Thymus (tissue), 11 donors: ENCODE results near the gene PLCG1. TPM values are rescaled to one million over a fixed set of nuclear protein-coding genes. Genes with fewer than 3 reads are reported as not detected.

ENCODE experiments used
- DNase-seq, 9 donors: peaks; one replicate each; pipeline ENCODE4 v3.0.0-alpha.2; 2013; ENCODE audit warnings: low spot score in 9 of 9, low read depth in 6 of 9, missing footprints in 1 of 9
- H3K27ac ChIP-seq, 2 donors: one replicate each; pipeline ENCODE4 v1.5.1; 2013; ENCODE audit warnings: control low read depth in 1 of 2, low read depth in 1 of 2, low read length in 1 of 2, mild to moderate bottlenecking in 1 of 2, moderate library complexity in 1 of 2
- H3K27me3 ChIP-seq, 2 donors: one replicate each; pipeline ENCODE4 v1.5.1; 2013; ENCODE audit warnings: low read length in 1 of 2; ENCODE audit not compliant: control insufficient read depth in 2 of 2, insufficient read depth in 1 of 2
- H3K36me3 ChIP-seq, 2 donors: one replicate each; pipeline ENCODE4 v1.5.1; 2013; ENCODE audit warnings: low read length in 1 of 2, mild to moderate bottlenecking in 1 of 2, moderate library complexity in 1 of 2; ENCODE audit not compliant: control insufficient read depth in 2 of 2, insufficient read depth in 2 of 2
- H3K4me1 ChIP-seq, 2 donors: one replicate each; pipeline ENCODE4 v1.5.1; 2013; ENCODE audit warnings: low read length in 2 of 2; ENCODE audit not compliant: control insufficient read depth in 2 of 2, insufficient read depth in 2 of 2
- H3K4me3 ChIP-seq, 2 donors: one replicate each; pipeline ENCODE4 v1.5.1; 2013; ENCODE audit warnings: low read length in 2 of 2, control low read depth in 1 of 2, mild to moderate bottlenecking in 1 of 2
- H3K9me3 ChIP-seq, 2 donors: one replicate each; pipeline ENCODE4 v1.5.1; 2013; ENCODE audit warnings: low read length in 1 of 2, mild to moderate bottlenecking in 1 of 2; ENCODE audit not compliant: control insufficient read depth in 2 of 2, insufficient read depth in 1 of 2
- WGBS: extraction: QIAGEN DNeasy Blood & Tissue Kit; methylation state at CpG from one replicate; pipeline ENCODE4 v1.1.7; 2013; 5-methylcytosine and 5-hydroxymethylcytosine counted together
- polyA plus RNA-seq: library from polyadenylated mRNA; stranded (reverse); fragments of 200-250 nt; gene quantifications from one replicate; pipeline ENCODE4 v1.2.3, GENCODE V29; 2013
- total RNA-seq: library from RNA; stranded (reverse); fragments of 120-200 nt; gene quantifications from one replicate; pipeline ENCODE4 v1.2.4, GENCODE V29; 2013
- donor health status: healthy.

The PLCG1 gene
- total and polyA plus RNA-seq, 2 donors = 103 to 126 TPM

DNA sequence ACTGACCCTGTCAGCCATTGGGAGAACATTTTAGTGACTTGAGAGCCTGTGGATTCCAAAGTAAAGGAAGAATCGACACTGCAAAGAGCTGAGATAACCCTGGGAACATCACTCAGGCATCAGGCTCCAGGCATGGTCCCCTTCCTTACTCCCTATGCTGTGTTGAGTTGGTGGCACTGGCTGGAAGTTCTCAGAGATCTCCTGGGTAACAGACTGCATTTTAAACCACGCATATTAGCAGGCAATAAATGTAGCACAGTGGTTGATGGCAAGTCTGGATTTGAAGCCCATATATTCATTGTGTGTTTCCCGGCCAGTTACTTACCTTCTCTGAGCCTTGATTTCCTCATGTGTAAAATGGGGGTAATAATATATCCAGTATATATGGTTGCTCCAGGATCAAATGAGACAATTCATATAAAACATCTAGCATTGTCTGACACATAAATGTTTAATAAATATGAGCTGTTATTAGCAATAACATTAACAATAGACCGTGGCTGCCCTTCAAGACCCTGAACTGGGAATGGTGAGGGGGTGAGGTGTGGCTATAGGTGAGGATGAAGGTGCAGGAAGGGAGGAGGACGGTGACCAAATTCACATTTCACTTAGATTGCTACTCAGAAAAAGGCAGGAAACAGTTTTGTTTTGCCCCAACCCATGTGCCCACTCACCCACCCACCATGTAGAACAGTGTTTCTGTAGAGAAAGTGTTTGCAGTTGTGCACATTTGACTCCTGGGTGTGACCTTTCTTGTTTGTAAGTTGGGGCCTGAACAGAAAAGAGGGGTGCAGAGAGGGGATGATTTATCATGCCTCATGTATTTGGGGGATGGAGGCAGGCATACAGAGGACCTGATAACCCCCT is 2.1 kb downstream of the PLCG1 start:
- peak overlapping the region; percentile 93 to 95 for H3K4me3 ChIP-seq
- peak in 1 of 9 donors; percentile 52 for DNase-seq
- no peaks in the 10 kb centered on the region for H3K27me3 ChIP-seq
- no peaks in the 10 kb centered on the region for H3K9me3 ChIP-seq
- peak overlapping the region; percentile 98 for H3K27ac ChIP-seq
- H3K36me3 ChIP-seq = peaks cover 7 to 15% of the 10 kb centered on the region in 2 donors
- 58% methylated on average over 5 of the region's 5 CpGs for WGBS
- peaks cover 60 to 80% of the 10 kb centered on the region in 2 donors for H3K4me1 ChIP-seq

DNA sequence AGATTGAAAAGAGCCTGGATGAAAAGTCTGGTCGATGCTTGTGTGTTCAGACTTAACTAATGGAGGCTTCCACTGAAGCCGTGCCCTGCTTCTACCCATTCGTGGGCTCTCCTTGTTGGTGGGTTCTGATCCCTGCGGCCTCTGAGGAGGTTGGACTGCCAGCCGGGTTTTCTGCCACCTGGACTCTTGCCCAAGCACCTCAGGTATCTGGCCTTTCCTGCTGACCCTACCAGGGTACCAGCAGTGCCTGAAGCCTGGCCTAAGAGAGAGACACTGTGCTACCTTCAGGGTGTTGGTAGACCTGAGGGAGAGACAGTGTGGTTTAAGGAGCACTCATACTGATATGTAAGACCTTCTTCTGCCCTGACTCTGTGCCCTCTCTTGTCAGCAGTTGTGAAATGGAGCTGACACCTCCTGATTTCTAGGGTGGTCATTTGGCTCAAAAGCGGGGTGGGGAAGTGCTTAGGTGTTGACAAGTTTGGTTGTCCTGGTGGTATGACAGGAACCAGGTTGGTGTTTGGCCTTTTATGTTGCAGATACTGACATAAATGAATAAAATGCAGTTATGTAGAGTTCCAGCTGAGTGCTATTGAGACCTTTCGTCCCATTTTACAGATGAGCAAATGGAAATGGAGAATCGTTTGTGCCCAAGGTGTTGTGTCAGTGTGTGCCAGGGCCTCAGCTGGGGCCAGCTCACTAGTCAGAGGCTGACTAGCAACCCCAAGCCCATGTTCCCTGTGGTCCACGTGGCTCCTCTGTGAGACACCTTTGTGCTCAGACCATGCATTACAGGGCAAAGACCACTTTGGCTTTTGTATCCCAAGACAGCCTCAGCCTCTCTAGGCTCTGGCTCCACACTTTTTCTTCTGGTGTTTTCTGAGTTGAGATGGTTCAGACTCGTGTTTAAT is 3.1 kb downstream of the PLCG1 start:
- DNase-seq = no peak
- Histone ChIP-seq H3K27me3 (no peaks in the 10 kb centered on the region), H3K36me3 (peaks cover 7 to 22% of the 10 kb centered on the region in 2 donors), H3K4me1 (peaks cover 65 to 81% of the 10 kb centered on the region in 2 donors), H3K27ac (peak overlapping the region; percentile 94 to 98), H3K9me3 (no peaks in the 10 kb centered on the region), H3K4me3 (peak overlapping the region; percentile 93 to 95)
- 87% methylated on average over 10 of the region's 10 CpGs for WGBS

DNA sequence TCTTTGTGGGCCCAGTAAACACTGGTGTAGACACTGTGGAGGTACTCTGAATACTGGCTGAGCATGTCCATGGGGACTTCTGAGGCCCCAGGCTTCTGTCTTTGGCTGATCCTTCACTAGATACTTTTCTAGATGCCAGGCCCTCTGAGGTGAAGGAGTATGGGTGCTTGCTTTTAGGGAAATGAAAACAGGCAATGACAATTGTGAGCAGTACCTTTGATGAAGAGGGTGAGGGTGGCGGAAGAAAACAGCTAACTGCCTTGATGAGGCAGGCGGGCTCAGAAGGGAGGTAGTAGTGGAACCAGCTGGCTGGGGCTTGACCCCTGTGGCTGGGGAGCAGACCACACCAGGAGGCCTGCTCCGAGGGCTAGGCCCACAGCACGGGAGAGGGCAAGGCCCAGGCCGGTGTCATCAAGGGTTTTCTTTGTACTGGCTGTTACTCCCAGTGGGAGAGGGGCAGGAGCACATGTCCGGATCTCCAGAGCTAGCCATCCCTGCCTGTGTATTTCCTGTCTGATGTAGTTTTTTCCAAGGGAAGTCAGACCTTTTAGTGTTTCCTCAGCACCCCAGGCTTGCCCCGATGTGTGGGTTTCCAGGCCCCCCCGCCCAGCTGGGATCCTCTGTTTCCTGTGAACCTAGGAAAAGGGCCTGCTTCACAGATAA is 3.9 kb downstream of the PLCG1 start:
- Histone ChIP-seq H3K4me1 (peaks cover 70 to 82% of the 10 kb centered on the region in 2 donors), H3K36me3 (peaks cover 10 to 22% of the 10 kb centered on the region in 2 donors), H3K9me3 (no peaks in the 10 kb centered on the region), H3K27me3 (no peaks in the 10 kb centered on the region), H3K27ac (peak overlapping the region; percentile 94 to 98), H3K4me3 (peak overlapping the region; percentile 93 to 95)
- 60% methylated on average over 8 of the region's 8 CpGs for WGBS
- peak in 2 of 9 donors; percentile 30 to 64 for DNase-seq

GRCh38 chr20:41142245-41142644 is 4.9 kb downstream of the PLCG1 start:
- peaks cover 18 to 22% of the 10 kb centered on the region in 2 donors for H3K36me3 ChIP-seq
- no peaks in the 10 kb centered on the region for H3K9me3 ChIP-seq
- no peaks in the 10 kb centered on the region for H3K27me3 ChIP-seq
- H3K4me1 ChIP-seq = peaks cover 75 to 87% of the 10 kb centered on the region in 2 donors
- WGBS = 21% methylated on average over 4 of the region's 4 CpGs
- peak overlapping the region in 1 of 2 donors; percentile 93 for H3K4me3 ChIP-seq
- peak in 2 of 9 donors; percentile 24 to 55 for DNase-seq
- H3K27ac ChIP-seq = peak overlapping the region; percentile 94 to 98

- WGBS = 30% methylated on average over 5 of the region's 5 CpGs
- peak in 2 of 9 donors; percentile 56 to 78 for DNase-seq
These were observed 5.6 kb downstream of the PLCG1 start for GRCh38 chr20:41142919-41143318.

GRCh38 chr20:41143354-41143753 is 6.0 kb downstream of the PLCG1 start:
- Histone ChIP-seq H3K4me3 (peak overlapping the region in 1 of 2 donors; percentile 9), H3K9me3 (no peaks in the 10 kb centered on the region), H3K36me3 (peaks cover 18 to 28% of the 10 kb centered on the region in 2 donors), H3K4me1 (peaks cover 81 to 99% of the 10 kb centered on the region in 2 donors), H3K27ac (peak overlapping the region; percentile 94 to 98), H3K27me3 (no peaks in the 10 kb centered on the region)
- no peak for DNase-seq
- 82% methylated on average over 2 of the region's 2 CpGs for WGBS

More at GRCh38 chr20:41142919-41143318, 5.6 kb downstream of the PLCG1 start:
- peaks cover 78 to 94% of the 10 kb centered on the region in 2 donors for H3K4me1 ChIP-seq
- peak overlapping the region in 1 of 2 donors; percentile 9 for H3K4me3 ChIP-seq
- peaks cover 18 to 24% of the 10 kb centered on the region in 2 donors for H3K36me3 ChIP-seq
- H3K9me3 ChIP-seq = no peaks in the 10 kb centered on the region
- H3K27ac ChIP-seq = peak overlapping the region; percentile 94 to 98
- H3K27me3 ChIP-seq = no peaks in the 10 kb centered on the region

GRCh38 chr20:41145317-41145716 is 8.0 kb downstream of the PLCG1 start:
- Histone ChIP-seq H3K4me1 (peaks cover 75 to 98% of the 10 kb centered on the region in 2 donors), H3K27me3 (no peaks in the 10 kb centered on the region), H3K9me3 (no peaks in the 10 kb centered on the region), H3K27ac (peak overlapping the region in 1 of 2 donors; percentile 25), H3K36me3 (peaks cover 18 to 39% of the 10 kb centered on the region in 2 donors), H3K4me3 (no peak overlapping the region)
- WGBS = 97% methylated on average over 2 of the region's 2 CpGs
- DNase-seq = no peak

- H3K4me3 ChIP-seq = no peak overlapping the region
- no peaks in the 10 kb centered on the region for H3K27me3 ChIP-seq
- peaks cover 75 to 98% of the 10 kb centered on the region in 2 donors for H3K4me1 ChIP-seq
- peak overlapping the region; percentile 25 to 55 for H3K27ac ChIP-seq
- H3K36me3 ChIP-seq = peaks cover 18 to 39% of the 10 kb centered on the region in 2 donors
- WGBS = 90% methylated on average over 12 of the region's 12 CpGs
- DNase-seq = peak in 2 of 9 donors; percentile 29 to 49
- H3K9me3 ChIP-seq = no peaks in the 10 kb centered on the region
These were observed 8.7 kb downstream of the PLCG1 start for GRCh38 chr20:41145821-41146620.
